CD4-positive, alpha-beta T cell (primary cell): ENCODE results near the gene MRPS12. TPM values are rescaled to one million over a fixed set of nuclear protein-coding genes. Genes with fewer than 3 reads are reported as not detected.

Source experiments
- ATAC-seq: fragments of 200-7000 bp; cut with Tn5 transposase; one replicate; pipeline ENCODE4 v1.10.0; 2022; ENCODE audit warnings: mild to moderate bottlenecking; ENCODE audit not compliant: poor library complexity
- CTCF ChIA-PET: fragments of 350-600 bp; sonication (Branson Sonifier 250); formaldehyde crosslinking; loops from one replicate; lab custom pipeline; 2021; ENCODE audit warnings: antibody characterized with exemption, inconsistent platforms; lab: Charles Lee
- POLR2A ChIA-PET: fragments of 350-600 bp; sonication (Branson Sonifier 250); formaldehyde crosslinking; loops from one replicate; lab custom pipeline; 2021; ENCODE audit warnings: antibody characterized with exemption, inconsistent platforms; lab: Charles Lee
- DNase-seq, 14 experiments: peaks; one replicate each; pipeline ENCODE4 v3.0.0-alpha.2; 2013 to 2020; ENCODE audit warnings: mixed read lengths in 2 of 14
- H3K27ac ChIP-seq, 2 donors: one replicate each; pipeline versions ENCODE4 v1.5.1 to v1.7.0; 2013; ENCODE audit warnings: low read length in 2 of 2, low read depth in 1 of 2, mild to moderate bottlenecking in 1 of 2
- H3K27me3 ChIP-seq, 2 experiments: 1 replicate in 1 of 2; 2 replicates in 1 of 2; pipeline versions ENCODE4 v1.6.1 to v1.7.0; 2013; ENCODE audit warnings: low read length in 2 of 2, control low read depth in 1 of 2, mild to moderate bottlenecking in 1 of 2, moderate library complexity in 1 of 2; ENCODE audit not compliant: insufficient read depth in 2 of 2, control insufficient read depth in 1 of 2
- H3K36me3 ChIP-seq: one replicate; pipeline ENCODE4 v1.6.1; 2013; ENCODE audit warnings: low read length, control low read depth; ENCODE audit not compliant: insufficient read depth
- H3K4me1 ChIP-seq: one replicate; pipeline ENCODE4 v1.6.1; 2013; ENCODE audit warnings: low read length, control low read depth; ENCODE audit not compliant: insufficient read depth
- H3K4me3 ChIP-seq: one replicate; pipeline ENCODE4 v1.5.1; 2013; ENCODE audit warnings: mild to moderate bottlenecking, low read length, moderate library complexity
- H3K9me3 ChIP-seq, 2 experiments: 1 replicate in 1 of 2; 2 replicates in 1 of 2; pipeline versions ENCODE4 v1.6.1 to v1.7.0; 2013; ENCODE audit warnings: low read length in 2 of 2, mild to moderate bottlenecking in 2 of 2, control low read depth in 1 of 2, moderate library complexity in 1 of 2; ENCODE audit not compliant: control insufficient read depth in 1 of 2, insufficient read depth in 1 of 2
- H3K27ac Mint-ChIP-seq: one replicate; pipeline ENCODE4 v1.8.0; 2020; ENCODE audit warnings: mixed read lengths
- H3K27me3 Mint-ChIP-seq: one replicate; pipeline ENCODE4 v1.8.0; 2021; ENCODE audit warnings: mixed read lengths
- H3K36me3 Mint-ChIP-seq: one replicate; pipeline ENCODE4 v1.8.0; 2021; ENCODE audit warnings: low read depth, mixed read lengths
- H3K4me1 Mint-ChIP-seq: one replicate; pipeline ENCODE4 v1.8.0; 2021; ENCODE audit warnings: low read depth, mixed read lengths
- H3K4me3 Mint-ChIP-seq: one replicate; pipeline ENCODE4 v1.8.0; 2020; ENCODE audit warnings: mild to moderate bottlenecking, mixed read lengths
- H3K9me3 Mint-ChIP-seq: one replicate; pipeline ENCODE4 v1.8.0; 2020; ENCODE audit warnings: mixed read lengths
- intact Hi-C, 2 experiments: fragments of 100-400 bp; cut with DNase I in 1 of 2; cut with micrococcal nuclease in 1 of 2; formaldehyde crosslinking; loops; one replicate each; pipeline versions ENCODE4 v1.15.1 to v1.9.0; 2023 to 2025; cut with DNase I, micrococcal nuclease
- total RNA-seq, 174 experiments: library from RNA in 2 of 174; stranded (reverse) in 2 of 174; gene quantifications; one replicate each; pipeline ENCODE4 v1.2.3 and lab custom pipeline; 2021 to 2026
- TF ChIP-seq, protein P1 (sequence below): fragments of 200-600 bp; IDR thresholded peaks from one replicate; pipeline ENCODE4 v1.8.0; 2022; ENCODE audit warnings: antibody characterized with exemption, mild to moderate bottlenecking

The MRPS12 gene
- total RNA-seq, 2 experiments from 2014 or later = 13.7 to 15.4 TPM

DNA sequence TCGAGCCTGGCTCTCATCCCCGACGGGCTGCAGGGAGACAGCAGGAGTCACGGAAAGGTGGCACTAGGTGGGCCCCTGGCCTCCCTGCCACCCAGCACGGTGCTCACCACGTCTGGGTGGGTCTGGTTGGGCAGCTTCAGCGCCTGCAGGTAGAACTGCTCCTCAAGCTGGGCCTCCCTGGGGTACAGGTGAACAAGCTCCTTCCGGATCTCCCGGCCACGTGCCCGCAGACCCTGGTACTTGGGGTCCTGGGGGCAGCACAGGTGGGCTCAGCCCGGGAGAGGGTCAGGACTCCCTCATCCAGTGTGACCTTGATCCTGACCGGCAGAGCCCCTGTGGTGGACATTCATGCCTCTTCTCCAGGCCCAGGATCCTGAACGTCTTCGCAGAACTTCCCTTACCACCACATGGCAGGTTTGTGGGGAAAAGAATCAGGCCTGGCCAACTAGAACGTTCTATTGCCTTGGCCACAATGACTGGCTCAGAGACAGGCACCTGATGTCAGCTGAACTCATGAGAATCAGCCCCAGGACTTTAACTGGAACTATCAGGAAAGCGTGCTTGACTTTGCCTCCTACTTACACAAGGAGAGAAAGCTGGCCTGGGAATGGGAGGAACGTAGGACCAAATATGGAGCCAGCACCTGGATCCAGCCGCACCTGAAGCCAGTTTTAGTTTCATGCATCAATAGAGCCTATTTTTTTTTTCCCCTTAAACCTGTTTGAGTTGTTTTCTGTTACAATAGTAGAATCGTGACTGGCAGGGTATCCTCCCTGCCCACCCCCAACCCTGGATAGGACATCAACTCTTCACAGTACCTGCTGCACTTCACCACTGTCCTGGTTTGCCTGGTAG is 9.1 kb upstream of the MRPS12 start:
- ChIA-PET POLR2A (no interaction called here), CTCF (no interaction called here)
- H3K27ac Mint-ChIP-seq = no peak overlapping the region
- H3K4me1 Mint-ChIP-seq = no peaks in the 10 kb centered on the region
- H3K4me3 Mint-ChIP-seq = no peak overlapping the region
- no peaks in the 10 kb centered on the region for H3K9me3 Mint-ChIP-seq
- intact Hi-C loops = no loop called here
- Histone ChIP-seq H3K27ac (no peak overlapping the region), H3K4me1 (peaks cover 3% of the 10 kb centered on the region), H3K9me3 (no peaks in the 10 kb centered on the region), H3K4me3 (no peak overlapping the region), H3K36me3 (peaks cover 19% of the 10 kb centered on the region), H3K27me3 (no peaks in the 10 kb centered on the region)
- peaks cover 27% of the 10 kb centered on the region for H3K36me3 Mint-ChIP-seq
- ATAC-seq (no peak), DNase-seq (no peak)
- no peaks in the 10 kb centered on the region for H3K27me3 Mint-ChIP-seq
- TF ChIP-seq, protein P1, sequence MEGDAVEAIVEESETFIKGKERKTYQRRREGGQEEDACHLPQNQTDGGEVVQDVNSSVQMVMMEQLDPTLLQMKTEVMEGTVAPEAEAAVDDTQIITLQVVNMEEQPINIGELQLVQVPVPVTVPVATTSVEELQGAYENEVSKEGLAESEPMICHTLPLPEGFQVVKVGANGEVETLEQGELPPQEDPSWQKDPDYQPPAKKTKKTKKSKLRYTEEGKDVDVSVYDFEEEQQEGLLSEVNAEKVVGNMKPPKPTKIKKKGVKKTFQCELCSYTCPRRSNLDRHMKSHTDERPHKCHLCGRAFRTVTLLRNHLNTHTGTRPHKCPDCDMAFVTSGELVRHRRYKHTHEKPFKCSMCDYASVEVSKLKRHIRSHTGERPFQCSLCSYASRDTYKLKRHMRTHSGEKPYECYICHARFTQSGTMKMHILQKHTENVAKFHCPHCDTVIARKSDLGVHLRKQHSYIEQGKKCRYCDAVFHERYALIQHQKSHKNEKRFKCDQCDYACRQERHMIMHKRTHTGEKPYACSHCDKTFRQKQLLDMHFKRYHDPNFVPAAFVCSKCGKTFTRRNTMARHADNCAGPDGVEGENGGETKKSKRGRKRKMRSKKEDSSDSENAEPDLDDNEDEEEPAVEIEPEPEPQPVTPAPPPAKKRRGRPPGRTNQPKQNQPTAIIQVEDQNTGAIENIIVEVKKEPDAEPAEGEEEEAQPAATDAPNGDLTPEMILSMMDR = no peak

DNA sequence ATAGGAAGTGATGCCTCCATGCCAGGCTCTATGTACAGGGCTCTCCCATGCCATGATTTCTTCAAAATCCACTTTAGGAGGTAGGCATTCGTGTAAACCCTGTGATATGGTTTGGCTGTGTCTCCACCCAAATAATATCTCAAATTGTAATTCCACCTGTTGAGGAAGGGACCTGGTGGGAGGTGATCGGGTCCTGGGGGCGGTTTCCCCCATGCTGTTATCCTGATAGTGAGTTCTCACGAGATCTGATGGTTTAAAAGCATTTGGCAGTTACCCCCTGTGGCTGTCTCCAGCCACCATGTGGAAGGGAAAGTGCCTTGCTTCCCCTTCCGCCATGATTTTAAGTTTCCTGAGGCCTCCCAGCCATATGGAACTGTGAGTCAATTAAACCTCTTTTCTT is 8.3 kb upstream of the MRPS12 start:
- ATAC-seq (no peak), DNase-seq (no peak)
- H3K4me1 ChIP-seq = peaks cover 5% of the 10 kb centered on the region
- no peaks in the 10 kb centered on the region for H3K4me1 Mint-ChIP-seq
- no peak overlapping the region for H3K27ac ChIP-seq
- ChIA-PET CTCF (no interaction called here), POLR2A (no interaction called here)
- no peaks in the 10 kb centered on the region for H3K9me3 ChIP-seq
- H3K36me3 ChIP-seq = peaks cover 19% of the 10 kb centered on the region
- TF ChIP-seq, protein P1 = no peak
- H3K4me3 Mint-ChIP-seq = no peak overlapping the region
- no peaks in the 10 kb centered on the region for H3K27me3 Mint-ChIP-seq
- H3K27ac Mint-ChIP-seq = no peak overlapping the region
- H3K9me3 Mint-ChIP-seq = no peaks in the 10 kb centered on the region
- H3K36me3 Mint-ChIP-seq = peaks cover 27% of the 10 kb centered on the region
- intact Hi-C loops = no loop called here
- no peaks in the 10 kb centered on the region for H3K27me3 ChIP-seq
- H3K4me3 ChIP-seq = no peak overlapping the region

DNA sequence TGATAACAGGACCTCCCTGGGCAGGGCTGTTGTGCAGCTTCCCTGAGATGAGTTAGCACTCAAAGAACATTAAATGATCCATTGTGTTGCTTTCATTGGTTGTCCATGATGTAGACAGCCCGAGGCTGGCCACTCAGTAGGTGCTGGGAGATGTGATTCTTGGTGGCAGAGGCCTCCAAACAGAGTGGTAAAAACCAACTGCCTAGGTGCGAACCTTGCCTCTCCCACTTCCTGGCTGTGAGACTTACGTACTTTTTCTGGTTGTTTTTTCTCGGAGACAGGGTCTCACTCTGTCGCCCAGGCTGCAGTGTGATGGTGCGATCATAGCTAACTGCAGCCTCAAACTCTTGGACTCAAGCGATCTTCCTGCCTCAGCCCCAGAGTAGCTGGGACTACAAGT is 6.4 kb upstream of the MRPS12 start:
- Histone ChIP-seq H3K27ac (no peak overlapping the region), H3K36me3 (peaks cover 22% of the 10 kb centered on the region), H3K27me3 (no peaks in the 10 kb centered on the region), H3K4me3 (no peak overlapping the region), H3K9me3 (no peaks in the 10 kb centered on the region), H3K4me1 (peaks cover 19% of the 10 kb centered on the region)
- H3K36me3 Mint-ChIP-seq = peaks cover 33% of the 10 kb centered on the region
- intact Hi-C loops = no loop called here
- H3K4me3 Mint-ChIP-seq = no peak overlapping the region
- ChIA-PET POLR2A (interaction anchor here (0.9 kb wide), 1 partner anchor 9 kb away, joined by 3 read pairs; no protein-coding TSS in a partner anchor), CTCF (no interaction called here)
- TF ChIP-seq, protein P1 = no peak
- peaks cover 10% of the 10 kb centered on the region for H3K4me1 Mint-ChIP-seq
- H3K9me3 Mint-ChIP-seq = no peaks in the 10 kb centered on the region
- DNase-seq (peak in 2 of 14 experiments; percentile 45 to 75), ATAC-seq (no peak)
- H3K27me3 Mint-ChIP-seq = no peaks in the 10 kb centered on the region
- no peak overlapping the region for H3K27ac Mint-ChIP-seq
